ENCODE data around the gene TAF9.
"Not testable (repeated sequence)": the region's sequence is repeated elsewhere in the genome, so short reads cannot be mapped to it uniquely, and the experiment has no call there.

Gene TAF9

DNA sequence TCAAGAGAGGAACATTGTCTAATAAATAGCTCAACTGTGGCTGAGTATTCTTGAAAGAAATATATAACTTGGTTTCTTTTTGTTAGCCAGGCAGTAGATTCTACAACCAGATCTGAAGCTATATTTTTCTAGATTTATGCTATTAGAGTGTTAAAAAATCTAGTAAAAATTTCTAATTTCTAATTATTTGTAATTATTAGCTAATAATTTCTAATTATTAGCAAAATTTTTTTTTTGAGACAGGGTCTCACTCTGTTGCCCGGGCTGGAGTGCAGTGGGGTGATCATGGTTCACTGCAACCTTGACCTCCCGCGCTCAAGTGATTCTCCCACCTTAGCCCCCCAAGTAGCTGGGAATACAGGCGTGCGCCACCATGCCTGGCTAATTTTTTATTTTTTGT, 3.1 kb upstream of the TAF9 start:
- H3K79me2 ChIP-seq (ENCODE audit: insufficient read depth, low read length): peaks cover 47% of the 10 kb centered on the region
- H3F3A ChIP-seq (ENCODE audit: low read depth): no peaks in the 10 kb centered on the region
- H3K9me2 ChIP-seq (replicated peaks; ENCODE audit: low read depth, low read length): no peaks in the 10 kb centered on the region
- TF ChIP-seq EZH2phosphoT487 (IDR thresholded peaks at IDR 0.05; ENCODE audit: borderline replicate concordance): no peak
- TF ChIP-seq, protein P1, sequence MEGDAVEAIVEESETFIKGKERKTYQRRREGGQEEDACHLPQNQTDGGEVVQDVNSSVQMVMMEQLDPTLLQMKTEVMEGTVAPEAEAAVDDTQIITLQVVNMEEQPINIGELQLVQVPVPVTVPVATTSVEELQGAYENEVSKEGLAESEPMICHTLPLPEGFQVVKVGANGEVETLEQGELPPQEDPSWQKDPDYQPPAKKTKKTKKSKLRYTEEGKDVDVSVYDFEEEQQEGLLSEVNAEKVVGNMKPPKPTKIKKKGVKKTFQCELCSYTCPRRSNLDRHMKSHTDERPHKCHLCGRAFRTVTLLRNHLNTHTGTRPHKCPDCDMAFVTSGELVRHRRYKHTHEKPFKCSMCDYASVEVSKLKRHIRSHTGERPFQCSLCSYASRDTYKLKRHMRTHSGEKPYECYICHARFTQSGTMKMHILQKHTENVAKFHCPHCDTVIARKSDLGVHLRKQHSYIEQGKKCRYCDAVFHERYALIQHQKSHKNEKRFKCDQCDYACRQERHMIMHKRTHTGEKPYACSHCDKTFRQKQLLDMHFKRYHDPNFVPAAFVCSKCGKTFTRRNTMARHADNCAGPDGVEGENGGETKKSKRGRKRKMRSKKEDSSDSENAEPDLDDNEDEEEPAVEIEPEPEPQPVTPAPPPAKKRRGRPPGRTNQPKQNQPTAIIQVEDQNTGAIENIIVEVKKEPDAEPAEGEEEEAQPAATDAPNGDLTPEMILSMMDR (conservative IDR thresholded peaks at IDR 0.05; ENCODE audit: low read length): no peak
- no peaks in the 10 kb centered on the region for H3K9me3 ChIP-seq (ENCODE audit: insufficient read depth, low read depth, low read length)
- no peaks in the 10 kb centered on the region for H3K27me3 ChIP-seq (ENCODE audit: insufficient read depth, low read length, poor library complexity, severe bottlenecking)
- peaks cover 34% of the 10 kb centered on the region for H4K20me1 ChIP-seq (ENCODE audit: insufficient read depth, low read length, poor library complexity, severe bottlenecking)
- H3K4me1 ChIP-seq (ENCODE audit: insufficient read depth, low read length, poor library complexity, severe bottlenecking): peaks cover 35% of the 10 kb centered on the region
- peak overlapping the region; percentile 96 for H3K9ac ChIP-seq (ENCODE audit: low read depth, low read length, poor library complexity, severe bottlenecking)
- H2AFZ ChIP-seq (ENCODE audit: low read length): no peak overlapping the region
- H3K4me3 ChIP-seq (ENCODE audit: low read length, poor library complexity, severe bottlenecking): peak overlapping the region; percentile 97
- peak overlapping the region; percentile 90 for H3K4me2 ChIP-seq (ENCODE audit: low read depth, low read length, poor library complexity, severe bottlenecking)
- H3K36me3 ChIP-seq (ENCODE audit: insufficient read depth, low read length): peaks cover 5% of the 10 kb centered on the region; the same call in 1 of the 2 replicates

DNA sequence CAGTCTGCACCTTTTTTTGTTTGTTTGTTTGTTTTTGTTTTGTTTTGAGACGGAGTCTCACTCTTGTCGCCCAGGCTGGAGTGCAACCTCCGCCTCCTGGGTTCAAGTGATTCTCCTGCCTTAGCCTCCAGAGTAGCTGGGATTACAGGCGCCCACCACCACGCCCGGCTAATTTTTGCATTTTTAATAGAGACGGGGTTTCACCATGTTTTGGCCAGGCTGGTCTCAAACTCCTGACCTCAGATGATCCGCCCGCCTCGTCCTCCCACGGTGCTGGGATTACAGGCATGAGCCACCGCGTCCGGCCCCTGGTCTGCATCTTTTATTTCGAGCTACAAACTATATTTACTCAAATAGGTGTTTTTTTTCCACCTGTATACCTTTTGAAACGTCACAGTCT, 1.0 kb upstream of the TAF9 start:
- Histone ChIP-seq H4K20me1 (ENCODE audit: insufficient read depth, low read length, poor library complexity, severe bottlenecking) (peaks cover 51% of the 10 kb centered on the region), H2AFZ (ENCODE audit: low read length) (peak overlapping the region; percentile 93), H3K4me1 (ENCODE audit: insufficient read depth, low read length, poor library complexity, severe bottlenecking) (peaks cover 45% of the 10 kb centered on the region), H3K4me3 (ENCODE audit: low read length, poor library complexity, severe bottlenecking) (peak overlapping the region; percentile 97), H3K4me2 (ENCODE audit: low read depth, low read length, poor library complexity, severe bottlenecking) (peak overlapping the region; percentile 90), H3K9ac (ENCODE audit: low read depth, low read length, poor library complexity, severe bottlenecking) (peak overlapping the region; percentile 96), H3K36me3 (ENCODE audit: insufficient read depth, low read length) (peaks cover 14% of the 10 kb centered on the region; the same call in 1 of the 2 replicates), H3K79me2 (ENCODE audit: insufficient read depth, low read length) (peaks cover 67% of the 10 kb centered on the region)
- not testable (repeated sequence) for H3K9me3 ChIP-seq (ENCODE audit: insufficient read depth, low read depth, low read length); H3K27me3 ChIP-seq (ENCODE audit: insufficient read depth, low read length, poor library complexity, severe bottlenecking); H3K9me2 ChIP-seq (replicated peaks; ENCODE audit: low read depth, low read length); H3F3A ChIP-seq (ENCODE audit: low read depth)

DNA sequence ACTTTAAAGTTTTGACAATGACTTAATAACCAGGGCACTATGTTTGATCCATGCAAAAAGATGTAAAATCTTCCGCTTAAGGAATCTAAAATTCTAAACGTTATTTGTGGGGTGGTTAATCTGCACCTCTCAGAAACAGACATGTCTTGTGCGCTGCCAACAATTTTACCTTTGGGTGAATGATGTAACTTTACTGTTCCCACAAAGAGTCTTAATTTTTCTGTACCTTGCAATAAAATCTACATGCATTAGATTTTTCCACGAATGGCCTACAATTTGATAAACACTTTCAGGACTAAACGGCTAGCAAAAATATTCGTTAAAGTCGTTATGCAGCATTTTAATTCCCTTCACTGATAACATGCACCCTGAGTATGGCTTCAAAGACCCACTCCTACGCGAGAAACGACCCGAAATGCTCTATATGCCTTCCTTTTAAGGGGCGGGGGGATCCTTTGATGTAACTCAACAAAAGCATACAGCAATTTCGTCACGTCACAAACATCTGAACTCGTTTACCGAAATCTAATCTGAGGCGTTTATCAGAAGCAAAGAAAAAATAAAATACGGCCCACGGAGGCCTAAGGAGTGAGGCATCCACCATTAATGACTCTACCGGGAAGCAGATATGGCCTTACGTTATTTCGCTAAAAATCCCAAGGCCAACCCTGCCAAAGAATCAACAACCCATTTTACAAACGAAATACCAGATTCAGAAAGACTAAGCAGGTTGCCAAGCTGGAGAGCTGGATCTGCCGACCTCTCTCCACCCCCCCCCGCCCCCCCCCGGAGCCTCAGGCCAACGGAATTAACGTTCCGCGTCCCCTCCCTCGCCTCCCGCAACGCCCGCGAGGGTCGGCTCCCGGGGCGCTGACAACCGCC, 621 bp downstream of the TAF9 start:
- Histone ChIP-seq H3K9ac (ENCODE audit: low read depth, low read length, poor library complexity, severe bottlenecking) (peak overlapping the region; percentile 96), H3K36me3 (ENCODE audit: insufficient read depth, low read length) (peaks cover 15% of the 10 kb centered on the region; the same call in 1 of the 2 replicates), H3K4me3 (ENCODE audit: low read length, poor library complexity, severe bottlenecking) (peak overlapping the region; percentile 97), H2AFZ (ENCODE audit: low read length) (peak overlapping the region; percentile 93), H3K9me3 (ENCODE audit: insufficient read depth, low read depth, low read length) (no peaks in the 10 kb centered on the region), H3F3A (ENCODE audit: low read depth) (no peaks in the 10 kb centered on the region), H3K27me3 (ENCODE audit: insufficient read depth, low read length, poor library complexity, severe bottlenecking) (no peaks in the 10 kb centered on the region), H4K20me1 (ENCODE audit: insufficient read depth, low read length, poor library complexity, severe bottlenecking) (peaks cover 59% of the 10 kb centered on the region), H3K4me1 (ENCODE audit: insufficient read depth, low read length, poor library complexity, severe bottlenecking) (peaks cover 45% of the 10 kb centered on the region), H3K79me2 (ENCODE audit: insufficient read depth, low read length) (peaks cover 82% of the 10 kb centered on the region), H3K4me2 (ENCODE audit: low read depth, low read length, poor library complexity, severe bottlenecking) (peak overlapping the region; percentile 99), H3K9me2 (replicated peaks; ENCODE audit: low read depth, low read length) (no peaks in the 10 kb centered on the region)
- TF ChIP-seq, protein P1 (conservative IDR thresholded peaks at IDR 0.05; ENCODE audit: low read length): no peak
- no peak for TF ChIP-seq EZH2phosphoT487 (IDR thresholded peaks at IDR 0.05; ENCODE audit: borderline replicate concordance)

Measured in Loucy (cell line).